Calu3 (cell line): Measurements from ENCODE around the gene TNFRSF21. TPM values are rescaled to one million over a fixed set of nuclear protein-coding genes. Genes with fewer than 3 reads are reported as not detected.
A peak's percentile ranks its signal among the peaks of the same experiment; 100 is the strongest.

Source experiments
- BruUV-seq: library from RNA; stranded (reverse); fragments of 400-500 nt; replicated peaks from 2 replicates; lab custom pipeline; 2021; lab: Mats Ljungman, UMichigan
- CTCF ChIA-PET: fragments of 300-600 bp; sonication (Branson Sonifier 250); formaldehyde crosslinking; loops from one replicate; lab custom pipeline; 2022; ENCODE audit warnings: antibody characterized with exemption; lab: Charles Lee
- DNase-seq: peaks from one replicate; pipeline ENCODE4 v3.0.0; 2022
- H3K27ac Mint-ChIP-seq: one replicate; pipeline ENCODE4 v1.8.0; 2022; ENCODE audit warnings: mixed read lengths; ENCODE audit not compliant: unreplicated experiment
- H3K27me3 Mint-ChIP-seq: one replicate; pipeline ENCODE4 v1.8.0; 2022; ENCODE audit warnings: mixed read lengths; ENCODE audit not compliant: unreplicated experiment
- H3K36me3 Mint-ChIP-seq: one replicate; pipeline ENCODE4 v1.8.0; 2022; ENCODE audit warnings: mild to moderate bottlenecking, moderate library complexity, mixed read lengths; ENCODE audit not compliant: insufficient read depth, unreplicated experiment
- H3K4me1 Mint-ChIP-seq: one replicate; pipeline ENCODE4 v1.8.0; 2022; ENCODE audit warnings: mild to moderate bottlenecking, low read depth, mixed read lengths; ENCODE audit not compliant: unreplicated experiment
- H3K4me3 Mint-ChIP-seq: one replicate; pipeline ENCODE4 v1.8.0; 2022; ENCODE audit warnings: mild to moderate bottlenecking, low read depth, moderate library complexity, mixed read lengths; ENCODE audit not compliant: unreplicated experiment
- H3K9me3 Mint-ChIP-seq: one replicate; pipeline ENCODE4 v1.8.0; 2022; ENCODE audit warnings: low read depth, mixed read lengths; ENCODE audit not compliant: unreplicated experiment
- intact Hi-C: fragments of 100-400 bp; cut with micrococcal nuclease; formaldehyde crosslinking; loops from one replicate; pipeline ENCODE4 v1.10.0; 2022; ENCODE audit not compliant: unreplicated experiment
- total RNA-seq: library from RNA; stranded (reverse); gene quantifications from 2 replicates; pipeline ENCODE4 v1.2.3, GENCODE V29; 2022
- TF ChIP-seq, protein P1 (sequence below): fragments of 200-600 bp; IDR thresholded peaks from one replicate; pipeline ENCODE4 v1.8.0; 2022; ENCODE audit warnings: antibody characterized with exemption; ENCODE audit not compliant: unreplicated experiment

TNFRSF21 gene
- total RNA-seq, 1 experiment from 2014 or later: 255 TPM

DNA sequence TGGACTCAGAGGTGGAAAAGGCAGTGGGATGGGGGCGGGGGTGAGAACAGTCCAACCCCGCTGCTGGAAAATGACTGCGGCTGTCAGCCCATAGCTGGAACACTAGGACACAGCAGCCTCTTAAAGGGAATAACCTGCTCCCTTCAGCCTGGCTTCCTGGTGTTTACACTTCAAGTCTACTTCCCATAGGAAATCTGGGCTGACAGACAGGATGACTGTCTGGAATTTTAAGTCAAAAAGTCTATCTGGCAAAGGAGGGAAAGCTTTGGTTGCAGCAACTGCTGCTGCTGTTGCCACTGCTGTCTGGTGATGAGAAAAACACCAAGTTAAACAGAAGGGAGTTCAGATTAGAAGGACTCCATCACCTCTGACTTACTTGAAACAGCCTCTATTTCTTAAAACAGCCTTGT lies 44.9 kb downstream of the TNFRSF21 start:
- TF ChIP-seq, protein P1, sequence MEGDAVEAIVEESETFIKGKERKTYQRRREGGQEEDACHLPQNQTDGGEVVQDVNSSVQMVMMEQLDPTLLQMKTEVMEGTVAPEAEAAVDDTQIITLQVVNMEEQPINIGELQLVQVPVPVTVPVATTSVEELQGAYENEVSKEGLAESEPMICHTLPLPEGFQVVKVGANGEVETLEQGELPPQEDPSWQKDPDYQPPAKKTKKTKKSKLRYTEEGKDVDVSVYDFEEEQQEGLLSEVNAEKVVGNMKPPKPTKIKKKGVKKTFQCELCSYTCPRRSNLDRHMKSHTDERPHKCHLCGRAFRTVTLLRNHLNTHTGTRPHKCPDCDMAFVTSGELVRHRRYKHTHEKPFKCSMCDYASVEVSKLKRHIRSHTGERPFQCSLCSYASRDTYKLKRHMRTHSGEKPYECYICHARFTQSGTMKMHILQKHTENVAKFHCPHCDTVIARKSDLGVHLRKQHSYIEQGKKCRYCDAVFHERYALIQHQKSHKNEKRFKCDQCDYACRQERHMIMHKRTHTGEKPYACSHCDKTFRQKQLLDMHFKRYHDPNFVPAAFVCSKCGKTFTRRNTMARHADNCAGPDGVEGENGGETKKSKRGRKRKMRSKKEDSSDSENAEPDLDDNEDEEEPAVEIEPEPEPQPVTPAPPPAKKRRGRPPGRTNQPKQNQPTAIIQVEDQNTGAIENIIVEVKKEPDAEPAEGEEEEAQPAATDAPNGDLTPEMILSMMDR: no peak
- BruUV-seq: no TSS peak
- no peaks in the 10 kb centered on the region for H3K27me3 Mint-ChIP-seq

DNA sequence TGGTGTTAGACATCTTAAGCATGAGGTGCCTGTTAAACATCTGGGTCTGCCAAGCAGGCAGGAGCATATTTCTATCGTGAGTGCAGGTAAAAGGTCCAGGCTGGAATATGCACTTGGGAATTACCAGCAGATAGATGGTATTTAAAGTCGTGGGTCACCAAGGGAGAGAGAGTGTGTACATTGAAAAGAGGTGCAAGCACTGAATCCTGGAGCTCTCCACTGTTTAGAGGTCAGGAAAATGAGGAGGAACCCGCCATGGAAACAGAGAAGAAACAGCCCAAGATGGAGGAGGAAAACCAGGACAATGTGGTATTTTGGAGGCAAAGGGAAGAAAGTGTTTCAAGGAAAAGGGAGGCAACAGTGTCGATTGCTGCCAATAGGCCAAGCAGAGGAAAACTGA lies 46.4 kb downstream of the TNFRSF21 start:
- CTCF ChIA-PET: interaction anchor here (1.4 kb wide), 1 partner anchor 15 kb away, joined by 3 read pairs; no protein-coding TSS in a partner anchor

More for the DNA sequence above, 44.9 kb downstream of the TNFRSF21 start:
- Mint-ChIP-seq H3K36me3 (peaks cover 83% of the 10 kb centered on the region), H3K27ac (peak overlapping the region; percentile 31), H3K4me1 (peaks cover 73% of the 10 kb centered on the region), H3K9me3 (no peaks in the 10 kb centered on the region), H3K4me3 (no peak overlapping the region)
- DNase-seq: no peak
- intact Hi-C loops: no loop called here
- CTCF ChIA-PET: no interaction called here

DNA sequence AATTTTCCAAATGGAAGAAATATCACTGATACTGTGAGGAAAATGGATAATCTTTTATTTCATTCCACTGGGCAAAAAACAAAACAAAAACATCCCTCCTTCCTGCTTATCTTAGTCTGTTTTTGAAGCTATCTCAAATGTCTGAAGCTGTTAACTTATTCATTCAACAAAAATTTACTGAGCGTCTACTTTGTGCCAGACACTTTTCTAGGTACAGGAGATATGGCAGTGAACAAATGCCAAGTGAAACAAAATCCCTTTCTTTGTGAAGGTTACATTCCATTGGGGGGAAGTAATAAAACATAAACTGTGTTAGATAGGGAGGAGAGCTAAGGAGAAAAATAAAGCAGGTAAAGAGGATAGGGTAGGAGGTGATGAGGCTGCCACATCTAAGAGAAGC lies 47.5 kb downstream of the TNFRSF21 start:
- Mint-ChIP-seq H3K9me3 (no peaks in the 10 kb centered on the region), H3K27me3 (no peaks in the 10 kb centered on the region), H3K27ac (peak overlapping the region; percentile 4), H3K4me3 (no peak overlapping the region), H3K4me1 (peaks cover 57% of the 10 kb centered on the region), H3K36me3 (peaks cover 77% of the 10 kb centered on the region)
- DNase-seq: no peak
- no TSS peak for BruUV-seq
- intact Hi-C loops: no loop called here
- TF ChIP-seq, protein P1: no peak
- CTCF ChIA-PET: interaction anchor here (1.4 kb wide), 1 partner anchor 14 kb away, joined by 3 read pairs; no protein-coding TSS in a partner anchor

More for the DNA sequence above, 46.4 kb downstream of the TNFRSF21 start:
- TF ChIP-seq, protein P1: no peak
- intact Hi-C loops: no loop called here
- BruUV-seq: no TSS peak
- H3K4me1 Mint-ChIP-seq: peaks cover 64% of the 10 kb centered on the region
- no peak for DNase-seq
- peaks cover 82% of the 10 kb centered on the region for H3K36me3 Mint-ChIP-seq
- H3K4me3 Mint-ChIP-seq: no peak overlapping the region
- no peak overlapping the region for H3K27ac Mint-ChIP-seq
- no peaks in the 10 kb centered on the region for H3K9me3 Mint-ChIP-seq
- no peaks in the 10 kb centered on the region for H3K27me3 Mint-ChIP-seq

DNA sequence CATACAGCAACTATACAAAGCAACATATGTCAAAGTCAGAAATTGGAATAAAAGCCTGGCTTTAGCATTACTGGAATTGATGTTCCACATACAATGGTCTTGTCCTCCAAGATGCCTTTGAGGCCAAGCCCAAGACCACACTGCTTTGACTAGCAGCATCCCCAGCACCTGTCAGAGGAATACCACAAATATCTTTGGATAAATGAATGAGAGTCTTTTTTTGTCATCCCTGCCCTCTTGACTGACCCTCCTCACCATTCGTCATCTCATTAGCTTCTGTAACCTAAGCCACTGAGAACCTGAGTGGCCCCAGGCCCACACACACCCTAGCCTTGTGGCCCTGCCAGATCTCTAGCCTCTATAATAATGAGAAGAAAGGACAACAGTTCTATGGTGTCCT lies 48.5 kb downstream of the TNFRSF21 start:
- H3K9me3 Mint-ChIP-seq: no peaks in the 10 kb centered on the region
- TF ChIP-seq, protein P1: no peak

More for the DNA sequence above, 48.5 kb downstream of the TNFRSF21 start:
- no peak for DNase-seq
- CTCF ChIA-PET: no interaction called here
- intact Hi-C loops: no loop called here
- no TSS peak for BruUV-seq
- Mint-ChIP-seq H3K27me3 (no peaks in the 10 kb centered on the region), H3K27ac (peak overlapping the region; percentile 42), H3K4me3 (no peak overlapping the region), H3K36me3 (peaks cover 72% of the 10 kb centered on the region), H3K4me1 (peaks cover 47% of the 10 kb centered on the region)
